ENCODE data around the gene TMEM163. TPM values are rescaled to one million over a fixed set of nuclear protein-coding genes. Genes with fewer than 3 reads are reported as not detected.

Gene TMEM163
- total RNA-seq, 2 experiments from 2014 or later = 0.51 TPM; not detected in 1

DNA sequence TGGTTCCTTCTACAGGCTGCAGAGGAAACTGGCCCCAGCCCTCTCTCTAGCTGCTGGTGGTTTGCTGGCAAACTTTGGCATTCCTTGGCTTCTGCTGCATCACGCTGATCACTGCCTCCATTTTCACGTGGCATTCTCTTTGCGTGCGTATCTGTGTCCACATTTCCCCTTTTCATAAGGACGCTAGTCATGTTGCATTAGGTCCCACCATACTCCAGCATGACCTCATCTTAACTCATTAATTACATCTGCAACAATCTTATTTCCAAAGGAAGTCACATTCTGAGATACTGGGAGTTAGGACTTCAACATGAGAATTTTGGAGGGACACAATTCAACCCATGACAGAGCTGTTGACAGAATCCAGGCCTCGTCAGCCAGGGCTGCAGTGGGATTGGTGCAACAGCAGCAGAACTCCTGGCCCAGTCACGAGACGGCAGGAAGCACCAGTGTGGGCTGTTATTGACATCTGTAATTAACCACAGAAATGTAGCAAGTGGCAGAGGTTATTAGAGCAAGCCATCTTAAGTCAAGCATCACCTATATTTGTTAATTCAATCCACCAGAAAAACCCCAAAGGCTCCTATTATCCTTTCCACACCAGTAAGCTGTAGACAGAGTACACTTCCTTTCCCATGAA lies 132.4 kb downstream of the TMEM163 start:
- H3K27ac ChIP-seq (ENCODE audit: low read depth, low read length, poor library complexity, severe bottlenecking) = no peak overlapping the region
- TF ChIP-seq CTCF (conservative IDR thresholded peaks at IDR 0.05; ENCODE audit: low read length) (no peak), EZH2phosphoT487 (IDR thresholded peaks at IDR 0.05; ENCODE audit: borderline replicate concordance, low read depth, low read length) (no peak)
- no peaks in the 10 kb centered on the region for H3K9me2 ChIP-seq (ENCODE audit: insufficient read depth, low read length)
- H3K79me2 ChIP-seq (ENCODE audit: insufficient read depth, low read depth, low read length) = no peaks in the 10 kb centered on the region
- no peaks in the 10 kb centered on the region for H3K36me3 ChIP-seq (ENCODE audit: insufficient read depth, low read length)
- H3K4me2 ChIP-seq (ENCODE audit: low read length) = no peak overlapping the region
- intact Hi-C loops (cut with micrococcal nuclease; ENCODE audit: unreplicated experiment) = no loop called here
- no peak overlapping the region for H3K4me3 ChIP-seq (ENCODE audit: low read depth, low read length, poor library complexity, severe bottlenecking)
- no peak overlapping the region for H2AFZ ChIP-seq (ENCODE audit: low read length)
- no TSS peak for BruUV-seq (replicated peaks)
- ChIA-PET CTCF (ENCODE audit: unreplicated experiment) (no interaction called here), POLR2A (no interaction called here)
- no peaks in the 10 kb centered on the region for H4K20me1 ChIP-seq (ENCODE audit: insufficient read depth, low read length)
- no peaks in the 10 kb centered on the region for H3K9me3 ChIP-seq (ENCODE audit: low read length)
- DNase-seq (ENCODE audit: low spot score) = no peak
- H3K4me1 ChIP-seq (ENCODE audit: insufficient read depth, low read length, poor library complexity, severe bottlenecking) = no peaks in the 10 kb centered on the region

GRCh38 chr2:134583997-134584520 lies 134.7 kb downstream of the TMEM163 start:
- no peak overlapping the region for H2AFZ ChIP-seq (ENCODE audit: low read length)
- POLR2A ChIA-PET = no interaction called here
- H4K20me1 ChIP-seq (ENCODE audit: insufficient read depth, low read length) = no peaks in the 10 kb centered on the region
- intact Hi-C loops (cut with micrococcal nuclease; ENCODE audit: unreplicated experiment) = no loop called here
- no TSS peak for BruUV-seq (replicated peaks)
- no peaks in the 10 kb centered on the region for H3K36me3 ChIP-seq (ENCODE audit: insufficient read depth, low read length)
- no peak overlapping the region for H3K4me2 ChIP-seq (ENCODE audit: low read length)
- H3K9me3 ChIP-seq (ENCODE audit: low read length) = no peaks in the 10 kb centered on the region
- H3K4me1 ChIP-seq (ENCODE audit: insufficient read depth, low read length, poor library complexity, severe bottlenecking) = no peaks in the 10 kb centered on the region
- DNase-seq (ENCODE audit: low spot score) = no peak
- TF ChIP-seq CTCF (conservative IDR thresholded peaks at IDR 0.05; ENCODE audit: low read length) = no peak
- TF ChIP-seq EZH2phosphoT487 (IDR thresholded peaks at IDR 0.05; ENCODE audit: borderline replicate concordance, low read depth, low read length) = no peak
- no peaks in the 10 kb centered on the region for H3K79me2 ChIP-seq (ENCODE audit: insufficient read depth, low read depth, low read length)
- CTCF ChIA-PET (ENCODE audit: unreplicated experiment) = no interaction called here
- no peaks in the 10 kb centered on the region for H3K9me2 ChIP-seq (ENCODE audit: insufficient read depth, low read length)
- no peak overlapping the region for H3K4me3 ChIP-seq (ENCODE audit: low read depth, low read length, poor library complexity, severe bottlenecking)
- no peak overlapping the region for H3K27ac ChIP-seq (ENCODE audit: low read depth, low read length, poor library complexity, severe bottlenecking)

- ChIA-PET POLR2A (no interaction called here), CTCF (ENCODE audit: unreplicated experiment) (no interaction called here)
- BruUV-seq (replicated peaks) = no TSS peak
- H4K20me1 ChIP-seq (ENCODE audit: insufficient read depth, low read length) = no peaks in the 10 kb centered on the region
- H3K27ac ChIP-seq (ENCODE audit: low read depth, low read length, poor library complexity, severe bottlenecking) = no peak overlapping the region
- H3K79me2 ChIP-seq (ENCODE audit: insufficient read depth, low read depth, low read length) = no peaks in the 10 kb centered on the region
- no peak for DNase-seq (ENCODE audit: low spot score)
- no peaks in the 10 kb centered on the region for H3K9me2 ChIP-seq (ENCODE audit: insufficient read depth, low read length)
- H3K4me1 ChIP-seq (ENCODE audit: insufficient read depth, low read length, poor library complexity, severe bottlenecking) = no peaks in the 10 kb centered on the region
- TF ChIP-seq EZH2phosphoT487 (IDR thresholded peaks at IDR 0.05; ENCODE audit: borderline replicate concordance, low read depth, low read length) (no peak), CTCF (conservative IDR thresholded peaks at IDR 0.05; ENCODE audit: low read length) (no peak)
- intact Hi-C loops (cut with micrococcal nuclease; ENCODE audit: unreplicated experiment) = no loop called here
- H3K9me3 ChIP-seq (ENCODE audit: low read length) = no peaks in the 10 kb centered on the region
- H3K36me3 ChIP-seq (ENCODE audit: insufficient read depth, low read length) = no peaks in the 10 kb centered on the region
- no peak overlapping the region for H3K4me3 ChIP-seq (ENCODE audit: low read depth, low read length, poor library complexity, severe bottlenecking)
- no peak overlapping the region for H3K4me2 ChIP-seq (ENCODE audit: low read length)
- H2AFZ ChIP-seq (ENCODE audit: low read length) = no peak overlapping the region
Observed at GRCh38 chr2:134583462-134583861, 135.3 kb downstream of the TMEM163 start.

Measured in OCI-LY7 (cell line).